RWPE2 (cell line): ENCODE measurements around the gene PADI3.

ENCODE experiments used
- ATAC-seq: fragments of 200-7000 bp; cut with Tn5 transposase; 3 replicates; pipeline ENCODE4 v1.9.1; 2021; ENCODE audit warnings: low read depth
- DNase-seq: peaks from one replicate; pipeline ENCODE4 v3.0.0-alpha.2; 2020; ENCODE audit warnings: low spot score
- H3K27ac ChIP-seq: fragments of 450-650 bp; 2 replicates; pipeline ENCODE4 v1.5.1; 2017; ENCODE audit warnings: mild to moderate bottlenecking; ENCODE audit not compliant: poor library complexity, severe bottlenecking
- H3K27me3 ChIP-seq: fragments of 250-450 bp; sonication (Bioruptor Pico); 2 replicates; pipeline ENCODE4 v1.5.1; 2021; ENCODE audit warnings: mild to moderate bottlenecking, moderate library complexity; ENCODE audit not compliant: insufficient read depth, poor library complexity, severe bottlenecking
- H3K36me3 ChIP-seq: fragments of 250-450 bp; sonication (Bioruptor Pico); 2 replicates; pipeline ENCODE4 v1.5.1; 2020; ENCODE audit warnings: low read depth, mild to moderate bottlenecking, moderate library complexity
- H3K4me1 ChIP-seq: fragments of 250-450 bp; sonication (Bioruptor Pico); 2 replicates; pipeline ENCODE4 v1.5.1; 2021; ENCODE audit warnings: mild to moderate bottlenecking, moderate library complexity; ENCODE audit not compliant: insufficient read depth, poor library complexity, severe bottlenecking
- H3K4me3 ChIP-seq: fragments of 250-450 bp; sonication (Bioruptor Pico); 2 replicates; pipeline ENCODE4 v1.5.1; 2021; ENCODE audit warnings: mild to moderate bottlenecking, moderate library complexity; ENCODE audit not compliant: severe bottlenecking
- H3K9me3 ChIP-seq: fragments of 250-450 bp; sonication (Bioruptor Pico); 2 replicates; pipeline ENCODE4 v1.5.1; 2021; ENCODE audit warnings: mild to moderate bottlenecking, moderate library complexity; ENCODE audit not compliant: severe bottlenecking
- TF ChIP-seq, protein P1 (sequence below): fragments of 450-650 bp; IDR thresholded peaks from one replicate; pipeline ENCODE4 v1.5.1; 2017; ENCODE audit warnings: mild to moderate bottlenecking, moderate library complexity; ENCODE audit not compliant: poor library complexity, severe bottlenecking

PADI3 gene

DNA sequence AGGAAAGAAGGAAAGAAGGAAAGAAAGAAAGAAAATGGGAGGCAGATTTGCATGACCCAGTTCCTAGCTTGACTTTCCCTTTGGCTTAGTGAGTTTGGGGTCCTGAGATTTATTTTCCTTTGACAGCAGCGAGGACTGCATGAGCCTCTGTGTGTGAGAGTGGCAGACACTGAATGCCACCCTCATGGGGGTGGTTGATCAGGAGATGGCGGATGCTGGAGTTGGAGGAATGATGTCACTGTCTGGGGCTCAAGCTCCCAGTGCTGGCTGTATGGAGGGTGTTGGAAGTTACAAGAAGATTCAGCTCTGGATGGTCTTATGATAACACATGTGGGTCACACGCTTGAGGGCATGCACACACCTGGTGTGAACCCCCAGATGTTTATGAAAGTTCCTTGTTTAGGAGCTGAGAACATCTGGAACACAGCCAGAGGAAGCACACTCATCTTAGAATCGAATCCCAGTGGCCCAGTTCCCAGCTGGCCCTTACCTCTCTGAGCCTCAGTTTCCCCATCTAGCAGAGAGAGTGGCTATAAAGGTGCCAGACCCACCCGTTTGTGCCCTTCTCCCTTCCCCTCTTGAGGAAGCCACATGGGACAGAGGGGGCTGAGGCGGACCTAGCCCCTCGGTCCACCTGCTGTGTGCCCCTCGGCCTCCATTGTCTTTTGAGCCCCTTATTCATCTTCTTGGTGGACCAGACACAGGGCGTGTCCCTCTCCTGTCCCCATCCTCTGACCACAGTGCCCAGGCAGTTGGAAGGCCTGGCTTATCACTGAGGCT lies 64.8 kb downstream of the PADI3 start:
- Histone ChIP-seq H3K36me3 (no peaks in the 10 kb centered on the region), H3K9me3 (no peaks in the 10 kb centered on the region), H3K27me3 (no peaks in the 10 kb centered on the region), H3K4me3 (no peak overlapping the region), H3K27ac (no peak overlapping the region), H3K4me1 (peaks cover 8% of the 10 kb centered on the region)
- no peak for ATAC-seq
- no peak for DNase-seq
- TF ChIP-seq, protein P1, sequence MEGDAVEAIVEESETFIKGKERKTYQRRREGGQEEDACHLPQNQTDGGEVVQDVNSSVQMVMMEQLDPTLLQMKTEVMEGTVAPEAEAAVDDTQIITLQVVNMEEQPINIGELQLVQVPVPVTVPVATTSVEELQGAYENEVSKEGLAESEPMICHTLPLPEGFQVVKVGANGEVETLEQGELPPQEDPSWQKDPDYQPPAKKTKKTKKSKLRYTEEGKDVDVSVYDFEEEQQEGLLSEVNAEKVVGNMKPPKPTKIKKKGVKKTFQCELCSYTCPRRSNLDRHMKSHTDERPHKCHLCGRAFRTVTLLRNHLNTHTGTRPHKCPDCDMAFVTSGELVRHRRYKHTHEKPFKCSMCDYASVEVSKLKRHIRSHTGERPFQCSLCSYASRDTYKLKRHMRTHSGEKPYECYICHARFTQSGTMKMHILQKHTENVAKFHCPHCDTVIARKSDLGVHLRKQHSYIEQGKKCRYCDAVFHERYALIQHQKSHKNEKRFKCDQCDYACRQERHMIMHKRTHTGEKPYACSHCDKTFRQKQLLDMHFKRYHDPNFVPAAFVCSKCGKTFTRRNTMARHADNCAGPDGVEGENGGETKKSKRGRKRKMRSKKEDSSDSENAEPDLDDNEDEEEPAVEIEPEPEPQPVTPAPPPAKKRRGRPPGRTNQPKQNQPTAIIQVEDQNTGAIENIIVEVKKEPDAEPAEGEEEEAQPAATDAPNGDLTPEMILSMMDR, result no peak

DNA sequence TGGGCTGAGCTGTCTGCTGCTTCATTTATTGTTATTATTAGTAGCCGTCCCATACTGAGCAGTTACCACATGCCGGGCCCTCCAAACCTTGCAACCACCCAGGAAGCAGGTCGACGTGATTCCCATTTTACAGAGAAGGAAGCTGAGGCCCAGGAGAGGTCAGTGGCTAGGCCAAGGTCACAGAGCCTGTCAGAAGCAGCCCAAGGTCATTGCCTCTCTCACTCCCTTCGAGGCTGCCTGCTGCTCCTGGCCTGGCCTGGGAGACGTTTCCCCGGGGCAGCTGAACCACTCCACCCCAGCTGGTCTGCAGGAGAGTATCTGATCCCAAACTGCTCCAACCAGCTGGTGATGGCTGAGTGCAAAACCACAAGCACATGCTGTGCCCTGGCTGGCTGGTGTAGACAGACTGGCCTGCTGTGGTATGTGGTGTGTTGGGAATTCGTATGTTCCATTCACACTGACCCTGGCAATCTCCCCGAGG lies 65.6 kb downstream of the PADI3 start:
- ATAC-seq (no peak), DNase-seq (no peak)
- Histone ChIP-seq H3K4me1 (peaks cover 4% of the 10 kb centered on the region), H3K9me3 (no peaks in the 10 kb centered on the region), H3K4me3 (no peak overlapping the region), H3K36me3 (no peaks in the 10 kb centered on the region), H3K27ac (no peak overlapping the region), H3K27me3 (no peaks in the 10 kb centered on the region)
- TF ChIP-seq, protein P1, result no peak

DNA sequence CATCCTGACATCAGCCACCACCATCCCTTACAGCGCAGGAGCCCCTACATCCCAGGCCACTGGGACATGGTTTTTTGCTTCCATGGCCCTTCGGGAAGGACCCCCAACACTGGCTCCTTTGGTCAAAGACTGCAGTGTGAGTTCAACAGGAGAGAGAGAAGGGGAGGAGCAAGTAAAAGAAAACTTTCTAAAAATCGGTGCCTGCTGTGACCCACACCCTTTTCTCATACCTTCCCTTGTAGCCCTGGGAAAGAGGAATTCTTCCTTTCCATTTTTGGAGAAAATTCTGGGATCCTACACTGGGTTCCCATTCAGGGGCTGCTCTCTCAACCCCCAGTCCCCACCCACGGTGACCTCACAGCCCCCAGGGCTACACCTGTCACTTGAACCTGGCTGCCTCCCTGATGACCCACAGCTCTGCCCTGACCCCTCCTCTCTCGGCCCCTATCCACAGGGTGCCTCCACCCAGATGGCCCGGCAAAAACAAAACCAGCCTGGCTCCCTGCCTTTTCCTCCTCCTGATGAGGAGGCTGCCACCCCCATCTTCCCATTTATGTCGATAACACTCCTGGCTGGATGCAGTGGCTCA lies 66.7 kb downstream of the PADI3 start:
- DNase-seq (no peak), ATAC-seq (no peak)
- no peaks in the 10 kb centered on the region for H3K27me3 ChIP-seq

DNA sequence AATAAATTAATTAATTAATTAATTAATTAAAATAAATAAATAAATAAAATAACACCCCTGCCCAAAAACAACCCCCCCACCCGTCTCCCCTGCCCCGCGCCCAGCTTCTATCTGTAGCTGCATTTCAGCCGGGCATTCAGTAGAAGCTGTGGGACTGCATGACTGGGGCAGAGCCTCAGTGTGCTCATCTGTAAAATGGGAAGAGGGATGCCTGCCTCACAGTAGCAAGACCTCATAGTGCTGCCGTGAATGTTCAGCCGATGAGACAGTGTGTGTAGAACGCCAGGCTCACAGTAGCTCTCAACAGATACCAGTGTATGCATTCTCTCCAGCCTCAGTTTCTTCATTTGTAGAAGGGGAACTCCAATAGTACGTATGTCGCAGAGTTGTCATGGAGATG lies 67.8 kb downstream of the PADI3 start:
- no peaks in the 10 kb centered on the region for H3K27me3 ChIP-seq
- H3K36me3 ChIP-seq, result no peaks in the 10 kb centered on the region
- ATAC-seq, result no peak
- H3K4me1 ChIP-seq, result no peaks in the 10 kb centered on the region
- H3K4me3 ChIP-seq, result no peak overlapping the region
- no peaks in the 10 kb centered on the region for H3K9me3 ChIP-seq
- TF ChIP-seq, protein P1, result no peak
- no peak overlapping the region for H3K27ac ChIP-seq
- DNase-seq, result no peak

More for the DNA sequence above, 66.7 kb downstream of the PADI3 start:
- Histone ChIP-seq H3K4me3 (no peak overlapping the region), H3K27ac (no peak overlapping the region), H3K9me3 (no peaks in the 10 kb centered on the region), H3K36me3 (no peaks in the 10 kb centered on the region), H3K4me1 (no peaks in the 10 kb centered on the region)
- TF ChIP-seq, protein P1, result no peak

DNA sequence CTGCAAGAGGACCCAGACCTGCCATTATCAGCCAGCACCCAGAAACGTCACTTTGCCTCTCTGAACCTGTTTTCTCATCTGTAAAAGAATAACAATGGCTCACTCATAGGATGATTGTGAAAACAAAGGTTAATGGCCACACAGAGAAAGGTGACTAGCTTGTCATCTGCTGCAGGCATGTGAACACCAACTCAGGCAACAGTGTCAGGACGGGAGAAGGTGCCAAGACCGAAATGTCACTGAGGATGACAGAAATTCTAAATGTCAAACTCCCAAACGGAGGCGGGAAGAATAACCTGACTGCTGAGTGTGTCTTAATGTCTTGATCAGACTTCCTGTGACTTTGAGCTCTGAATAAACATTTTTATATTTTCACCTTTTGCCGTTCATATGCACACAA lies 69.4 kb downstream of the PADI3 start:
- Histone ChIP-seq H3K4me3 (no peak overlapping the region), H3K27ac (no peak overlapping the region), H3K27me3 (no peaks in the 10 kb centered on the region), H3K4me1 (no peaks in the 10 kb centered on the region), H3K9me3 (no peaks in the 10 kb centered on the region), H3K36me3 (no peaks in the 10 kb centered on the region)
- TF ChIP-seq, protein P1, result no peak
- no peak for DNase-seq
- no peak for ATAC-seq
